ENCODE data around the gene FYCO1.

Gene FYCO1

DNA sequence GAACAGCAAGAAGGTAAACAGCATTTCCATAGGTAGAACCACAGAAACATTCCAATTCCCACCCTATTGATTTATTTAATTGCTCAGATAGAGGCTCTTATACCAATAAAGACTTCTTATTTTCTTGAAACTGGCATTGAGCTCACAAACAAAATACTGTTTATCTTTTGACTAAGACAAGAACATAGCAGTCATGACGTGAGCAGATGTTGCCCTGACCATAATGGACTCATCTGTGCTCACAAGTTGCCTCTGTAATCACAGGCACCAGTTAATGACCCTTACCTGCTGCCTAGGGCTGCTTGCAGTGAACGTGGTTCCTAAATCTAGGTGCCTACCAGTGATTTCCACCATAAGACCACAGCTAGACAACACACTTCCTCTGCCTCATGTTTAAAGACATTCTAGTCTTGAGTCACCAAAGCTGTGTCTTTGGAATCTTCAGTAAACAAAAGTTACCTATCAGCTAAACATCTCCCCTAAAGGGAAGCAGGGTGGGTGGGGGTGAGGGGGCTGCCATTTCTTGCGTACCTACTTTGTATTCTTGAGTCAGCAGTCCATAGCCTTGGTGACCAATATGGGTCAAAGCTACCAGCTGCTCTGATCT is 2.1 kb downstream of the FYCO1 start:
- Histone ChIP-seq H3K27ac (replicated peaks; ENCODE audit: low read length) (no peak overlapping the region), H3K79me1 (ENCODE audit: low read depth, low read length) (peaks cover 3% of the 10 kb centered on the region), H3K23ac (ENCODE audit: low read depth, low read length, poor library complexity) (no peak overlapping the region), H2BK12ac (ENCODE audit: low read length) (no peak overlapping the region), H3K36me3 (replicated peaks in 1 of 2; ENCODE audit: control insufficient read depth in 2 of 2, insufficient read depth in 2 of 2, low read length in 2 of 2) (peaks cover 0 to 2% of the 10 kb centered on the region in 2 donors), H3K4me2 (ENCODE audit: insufficient read depth, low read length, poor library complexity, severe bottlenecking) (no peak overlapping the region), H2BK120ac (ENCODE audit: low read depth, low read length) (no peak overlapping the region), H3K14ac (ENCODE audit: low read length) (no peak overlapping the region), H4K91ac (ENCODE audit: low read depth, low read length, poor library complexity) (no peak overlapping the region), H3K9ac (ENCODE audit: low read depth, low read length, poor library complexity) (no peak overlapping the region), H2AFZ (ENCODE audit: low read length) (no peak overlapping the region), H2BK15ac (ENCODE audit: low read length) (no peak overlapping the region), H2AK5ac (ENCODE audit: low read depth, low read length) (no peak overlapping the region), H3K4me3 (ENCODE audit: low read length in 2 of 2) (no peak overlapping the region), H3K18ac (ENCODE audit: low read length) (no peak overlapping the region), H3K9me3 (replicated peaks in 1 of 2; ENCODE audit: control insufficient read depth in 2 of 2, insufficient read depth in 1 of 2, low read depth in 1 of 2, low read length in 2 of 2) (no peaks in the 10 kb centered on the region), H2BK5ac (ENCODE audit: low read length) (no peak overlapping the region), H3K27me3 (ENCODE audit: control insufficient read depth in 3 of 3, insufficient read depth in 3 of 3, low read depth in 1 of 3, low read length in 3 of 3) (peaks cover 0 to 17% (median 0%) of the 10 kb centered on the region in 3 experiments), H3K4ac (ENCODE audit: low read length) (no peak overlapping the region), H4K8ac (ENCODE audit: low read depth, low read length) (no peak overlapping the region), H3K4me1 (ENCODE audit: control insufficient read depth in 2 of 2, insufficient read depth in 1 of 2, low read depth in 1 of 2, low read length in 2 of 2) (peaks cover 5 to 7% of the 10 kb centered on the region in 2 donors)
- WGBS, 2 donors (ENCODE audit: extremely low coverage in 2 of 2, insufficient read length in 2 of 2, insufficient replicate concordance in 1 of 2): no CpG with 5 or more reads among the region's 3 CpGs
- no peak for DNase-seq (ENCODE audit: low spot score)

DNA sequence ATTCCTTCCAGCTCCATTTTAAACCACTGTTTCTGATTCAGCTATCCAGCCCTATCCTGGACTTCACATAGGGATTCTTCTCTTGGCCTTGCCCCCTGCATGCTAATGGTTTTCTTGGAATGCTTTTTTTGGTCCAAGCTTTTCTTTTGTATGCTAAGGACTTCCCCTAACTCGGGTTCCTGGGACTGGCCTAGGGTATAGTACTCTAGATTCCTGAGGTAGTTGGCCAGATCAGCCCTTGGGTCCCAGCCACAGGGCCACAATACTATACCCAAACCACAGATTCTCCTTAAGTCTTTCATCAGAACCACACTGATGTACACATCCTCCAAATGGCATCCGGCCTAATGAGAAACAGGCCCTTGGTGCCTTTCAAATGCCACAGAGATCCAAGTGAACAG is 2.8 kb downstream of the FYCO1 start:
- Histone ChIP-seq H3K79me1 (ENCODE audit: low read depth, low read length) (peaks cover 3% of the 10 kb centered on the region), H2BK12ac (ENCODE audit: low read length) (no peak overlapping the region), H2AK5ac (ENCODE audit: low read depth, low read length) (no peak overlapping the region), H4K8ac (ENCODE audit: low read depth, low read length) (no peak overlapping the region), H3K9ac (ENCODE audit: low read depth, low read length, poor library complexity) (no peak overlapping the region), H2BK15ac (ENCODE audit: low read length) (no peak overlapping the region), H3K36me3 (replicated peaks in 1 of 2; ENCODE audit: control insufficient read depth in 2 of 2, insufficient read depth in 2 of 2, low read length in 2 of 2) (peaks cover 0 to 2% of the 10 kb centered on the region in 2 donors), H2BK5ac (ENCODE audit: low read length) (no peak overlapping the region), H3K9me3 (replicated peaks in 1 of 2; ENCODE audit: control insufficient read depth in 2 of 2, insufficient read depth in 1 of 2, low read depth in 1 of 2, low read length in 2 of 2) (no peaks in the 10 kb centered on the region), H2BK120ac (ENCODE audit: low read depth, low read length) (no peak overlapping the region), H3K4me2 (ENCODE audit: insufficient read depth, low read length, poor library complexity, severe bottlenecking) (no peak overlapping the region), H4K91ac (ENCODE audit: low read depth, low read length, poor library complexity) (no peak overlapping the region), H2AFZ (ENCODE audit: low read length) (no peak overlapping the region), H3K4ac (ENCODE audit: low read length) (no peak overlapping the region), H3K18ac (ENCODE audit: low read length) (no peak overlapping the region), H3K4me1 (ENCODE audit: control insufficient read depth in 2 of 2, insufficient read depth in 1 of 2, low read depth in 1 of 2, low read length in 2 of 2) (peaks cover 7 to 9% of the 10 kb centered on the region in 2 donors), H3K14ac (ENCODE audit: low read length) (no peak overlapping the region), H3K23ac (ENCODE audit: low read depth, low read length, poor library complexity) (no peak overlapping the region), H3K27me3 (ENCODE audit: control insufficient read depth in 3 of 3, insufficient read depth in 3 of 3, low read depth in 1 of 3, low read length in 3 of 3) (peaks cover 0 to 12% (median 0%) of the 10 kb centered on the region in 3 experiments), H3K4me3 (ENCODE audit: low read length in 2 of 2) (no peak overlapping the region), H3K27ac (replicated peaks; ENCODE audit: low read length) (no peak overlapping the region)
- no CpG with 5 or more reads among the region's 2 CpGs for WGBS, 2 donors (ENCODE audit: extremely low coverage in 2 of 2, insufficient read length in 2 of 2, insufficient replicate concordance in 1 of 2)
- DNase-seq (ENCODE audit: low spot score): no peak

DNA sequence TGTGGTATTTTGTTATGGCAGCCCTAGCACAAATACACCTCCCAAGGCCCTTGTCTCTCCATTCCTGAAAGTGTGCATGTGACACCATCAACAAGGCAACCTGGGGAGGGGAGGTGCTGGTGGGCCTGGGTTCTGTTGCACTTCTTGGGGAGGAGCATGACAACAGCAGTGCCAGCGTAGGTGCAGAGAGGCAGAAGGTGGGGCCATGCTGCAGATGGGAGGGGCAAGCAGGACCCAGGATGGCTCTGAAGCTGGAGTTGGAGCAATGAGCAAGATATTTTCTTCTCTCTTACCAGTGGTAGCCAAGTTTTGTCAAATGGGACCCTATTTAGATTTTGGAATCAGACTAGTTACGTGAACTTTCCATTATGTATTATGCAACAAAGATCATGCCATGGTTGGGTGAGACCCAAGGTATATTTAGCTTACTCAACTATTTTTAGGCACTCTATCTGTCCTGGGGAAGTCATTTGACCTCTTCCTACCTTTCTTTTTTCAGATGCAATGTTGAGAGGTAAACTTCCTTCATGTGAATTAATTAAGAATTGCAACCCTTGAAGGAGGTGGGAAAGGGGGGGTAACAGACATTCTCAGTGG is 3.4 kb downstream of the FYCO1 start:
- peaks cover 0 to 10% (median 0%) of the 10 kb centered on the region in 3 experiments for H3K27me3 ChIP-seq (ENCODE audit: control insufficient read depth in 3 of 3, insufficient read depth in 3 of 3, low read depth in 1 of 3, low read length in 3 of 3)
- H2BK15ac ChIP-seq (ENCODE audit: low read length): no peak overlapping the region
- H2AFZ ChIP-seq (ENCODE audit: low read length): no peak overlapping the region
- no peak overlapping the region for H2BK12ac ChIP-seq (ENCODE audit: low read length)
- no peak overlapping the region for H2BK120ac ChIP-seq (ENCODE audit: low read depth, low read length)
- no CpG with 5 or more reads among the region's 2 CpGs for WGBS, 2 donors (ENCODE audit: extremely low coverage in 2 of 2, insufficient read length in 2 of 2, insufficient replicate concordance in 1 of 2)
- no peaks in the 10 kb centered on the region for H3K9me3 ChIP-seq (replicated peaks in 1 of 2; ENCODE audit: control insufficient read depth in 2 of 2, insufficient read depth in 1 of 2, low read depth in 1 of 2, low read length in 2 of 2)
- no peak overlapping the region for H3K23ac ChIP-seq (ENCODE audit: low read depth, low read length, poor library complexity)
- no peak overlapping the region for H2AK5ac ChIP-seq (ENCODE audit: low read depth, low read length)
- DNase-seq (ENCODE audit: low spot score): no peak
- H2BK5ac ChIP-seq (ENCODE audit: low read length): no peak overlapping the region
- H3K9ac ChIP-seq (ENCODE audit: low read depth, low read length, poor library complexity): peak overlapping the region; percentile 22
- peaks cover 3% of the 10 kb centered on the region for H3K79me1 ChIP-seq (ENCODE audit: low read depth, low read length)
- no peak overlapping the region for H3K4me2 ChIP-seq (ENCODE audit: insufficient read depth, low read length, poor library complexity, severe bottlenecking)
- no peak overlapping the region for H4K8ac ChIP-seq (ENCODE audit: low read depth, low read length)
- H3K4me1 ChIP-seq (ENCODE audit: control insufficient read depth in 2 of 2, insufficient read depth in 1 of 2, low read depth in 1 of 2, low read length in 2 of 2): peaks cover 7 to 11% of the 10 kb centered on the region in 2 donors
- no peak overlapping the region for H3K4ac ChIP-seq (ENCODE audit: low read length)
- H3K27ac ChIP-seq (replicated peaks; ENCODE audit: low read length): no peak overlapping the region
- H4K91ac ChIP-seq (ENCODE audit: low read depth, low read length, poor library complexity): no peak overlapping the region
- H3K36me3 ChIP-seq (replicated peaks in 1 of 2; ENCODE audit: control insufficient read depth in 2 of 2, insufficient read depth in 2 of 2, low read length in 2 of 2): peaks cover 0 to 2% of the 10 kb centered on the region in 2 donors
- H3K4me3 ChIP-seq (ENCODE audit: low read length in 2 of 2): no peak overlapping the region
- H3K14ac ChIP-seq (ENCODE audit: low read length): peak overlapping the region; percentile 57
- H3K18ac ChIP-seq (ENCODE audit: low read length): no peak overlapping the region

DNA sequence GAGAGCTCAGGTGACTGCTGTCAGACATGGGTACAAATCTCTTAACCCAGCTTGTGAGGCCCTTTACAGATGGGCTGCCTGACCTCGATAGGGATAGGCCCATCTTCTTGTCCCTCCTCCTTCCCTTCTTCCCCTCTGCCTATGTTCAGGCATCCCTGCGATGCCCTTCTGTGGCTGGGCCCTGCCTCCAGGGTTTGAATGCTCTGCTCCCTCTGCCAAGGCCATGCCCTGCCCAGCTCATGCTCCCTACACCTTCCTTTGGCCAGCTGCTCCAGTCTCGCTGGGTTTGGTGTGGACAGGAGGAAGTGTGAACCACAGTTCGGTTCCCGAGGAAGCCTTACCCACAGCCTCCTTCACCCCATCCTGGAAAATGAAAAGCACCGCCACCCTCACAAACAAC is 4.3 kb downstream of the FYCO1 start:
- H3K9ac ChIP-seq (ENCODE audit: low read depth, low read length, poor library complexity): no peak overlapping the region
- no peak overlapping the region for H2BK120ac ChIP-seq (ENCODE audit: low read depth, low read length)
- H3K4ac ChIP-seq (ENCODE audit: low read length): no peak overlapping the region
- DNase-seq (ENCODE audit: low spot score): no peak
- no peak overlapping the region for H2AK5ac ChIP-seq (ENCODE audit: low read depth, low read length)
- H2AFZ ChIP-seq (ENCODE audit: low read length): no peak overlapping the region
- peaks cover 0 to 2% of the 10 kb centered on the region in 2 donors for H3K36me3 ChIP-seq (replicated peaks in 1 of 2; ENCODE audit: control insufficient read depth in 2 of 2, insufficient read depth in 2 of 2, low read length in 2 of 2)
- no peak overlapping the region for H3K4me2 ChIP-seq (ENCODE audit: insufficient read depth, low read length, poor library complexity, severe bottlenecking)
- H2BK15ac ChIP-seq (ENCODE audit: low read length): no peak overlapping the region
- H3K27me3 ChIP-seq (ENCODE audit: control insufficient read depth in 3 of 3, insufficient read depth in 3 of 3, low read depth in 1 of 3, low read length in 3 of 3): peaks cover 0 to 3% (median 0%) of the 10 kb centered on the region in 3 experiments
- H3K79me1 ChIP-seq (ENCODE audit: low read depth, low read length): peaks cover 3% of the 10 kb centered on the region
- H3K4me3 ChIP-seq (ENCODE audit: low read length in 2 of 2): no peak overlapping the region
- no peak overlapping the region for H3K23ac ChIP-seq (ENCODE audit: low read depth, low read length, poor library complexity)
- no peak overlapping the region for H4K91ac ChIP-seq (ENCODE audit: low read depth, low read length, poor library complexity)
- no peak overlapping the region for H2BK12ac ChIP-seq (ENCODE audit: low read length)
- H3K18ac ChIP-seq (ENCODE audit: low read length): no peak overlapping the region
- no peak overlapping the region for H2BK5ac ChIP-seq (ENCODE audit: low read length)
- no peak overlapping the region for H3K14ac ChIP-seq (ENCODE audit: low read length)
- no peak overlapping the region for H3K27ac ChIP-seq (replicated peaks; ENCODE audit: low read length)
- no CpG with 5 or more reads among the region's 6 CpGs for WGBS, 2 donors (ENCODE audit: extremely low coverage in 2 of 2, insufficient read length in 2 of 2, insufficient replicate concordance in 1 of 2)
- H3K4me1 ChIP-seq (ENCODE audit: control insufficient read depth in 2 of 2, insufficient read depth in 1 of 2, low read depth in 1 of 2, low read length in 2 of 2): peaks cover 7 to 11% of the 10 kb centered on the region in 2 donors
- no peaks in the 10 kb centered on the region for H3K9me3 ChIP-seq (replicated peaks in 1 of 2; ENCODE audit: control insufficient read depth in 2 of 2, insufficient read depth in 1 of 2, low read depth in 1 of 2, low read length in 2 of 2)
- H4K8ac ChIP-seq (ENCODE audit: low read depth, low read length): no peak overlapping the region

All from neuronal stem cell (in vitro differentiated cells).